Stimulated activated naive CD8-positive, alpha-beta T cell treated with anti-CD3 and anti-CD28 coated beads, Interleukin-15, Interleukin-2, amounts not matched to agents 100 U/mL and 50 U/mL, for 24 hours (primary cell): ENCODE results near the gene CHMP1A.
"Not testable (repeated sequence)": the region's sequence is repeated elsewhere in the genome, so short reads cannot be mapped to it uniquely, and the experiment has no call there.

Experiments used
- ATAC-seq: fragments of 150-1000 bp; cut with Tn5 transposase; one replicate; pipeline ENCODE4 v1.10.0; 2021
- DNase-seq: peaks from one replicate; pipeline ENCODE4 v3.0.0; 2021

The CHMP1A gene

GRCh38 chr16:89691986-89692569, 34.6 kb upstream of the CHMP1A start:
- ATAC-seq (no peak), DNase-seq (no peak)

GRCh38 chr16:89691231-89691985, 33.9 kb upstream of the CHMP1A start:
- peak; percentile 1 for DNase-seq
- no peak for ATAC-seq

GRCh38 chr16:89690392-89690901, 32.9 kb upstream of the CHMP1A start:
- DNase-seq (peak; percentile 4), ATAC-seq (no peak)

- peak; percentile 2 for DNase-seq
Observed at GRCh38 chr16:89689621-89690020, 32.1 kb upstream of the CHMP1A start.

GRCh38 chr16:89689142-89689541, 31.6 kb upstream of the CHMP1A start:
- DNase-seq, result no peak
- no peak for ATAC-seq

More at GRCh38 chr16:89689621-89690020, 32.1 kb upstream of the CHMP1A start:
- ATAC-seq, result not testable (repeated sequence)

GRCh38 chr16:89688395-89688794, 30.9 kb upstream of the CHMP1A start:
- DNase-seq (no peak), ATAC-seq (no peak)

GRCh38 chr16:89687092-89687940, 29.8 kb upstream of the CHMP1A start:
- peak; percentile 31 for DNase-seq

GRCh38 chr16:89686520-89687091, 29.1 kb upstream of the CHMP1A start, which contains the start of gene CDK10:
Gene CDK10, plus strand, starts transcription at chr16:89686689. Its CDS starts 22 bp downstream, at chr16:89686711.
- ATAC-seq (peak; percentile 89), DNase-seq (peak; percentile 94)

More at GRCh38 chr16:89687092-89687940, 29.8 kb upstream of the CHMP1A start:
- peak; percentile 41 for ATAC-seq

- ATAC-seq (no peak), DNase-seq (peak; percentile 3)
Observed at GRCh38 chr16:89685916-89686315, 28.4 kb upstream of the CHMP1A start.

- DNase-seq, result no peak
- ATAC-seq, result no peak
Observed at GRCh38 chr16:89678258-89678657, 20.8 kb upstream of the CHMP1A start.

GRCh38 chr16:89672177-89672941, 14.9 kb upstream of the CHMP1A start:
- DNase-seq, result no peak
- no peak for ATAC-seq

GRCh38 chr16:89671565-89671964, 14.1 kb upstream of the CHMP1A start:
- ATAC-seq, DNase-seq: not testable (repeated sequence)

- no peak for ATAC-seq
- peak; percentile 2 for DNase-seq
Observed at GRCh38 chr16:89670496-89671431, 13.3 kb upstream of the CHMP1A start.

- DNase-seq, result no peak
- ATAC-seq, result no peak
Observed at GRCh38 chr16:89669755-89670154, 12.2 kb upstream of the CHMP1A start.

GRCh38 chr16:89668790-89669158, 11.3 kb upstream of the CHMP1A start:
- no peak for ATAC-seq
- no peak for DNase-seq

- DNase-seq (peak; percentile 3), ATAC-seq (no peak)
Observed at GRCh38 chr16:89667633-89668032, 10.1 kb upstream of the CHMP1A start.

GRCh38 chr16:89667000-89667399, 9.5 kb upstream of the CHMP1A start:
- DNase-seq, ATAC-seq: not testable (repeated sequence)

GRCh38 chr16:89664238-89664637, 6.7 kb upstream of the CHMP1A start:
- not testable (repeated sequence) for DNase-seq, ATAC-seq

GRCh38 chr16:89661215-89661614, 3.7 kb upstream of the CHMP1A start:
- no peak for DNase-seq
- no peak for ATAC-seq

- ATAC-seq, result no peak
- DNase-seq, result no peak
Observed at GRCh38 chr16:89660146-89660545, 2.6 kb upstream of the CHMP1A start.
